Activated CD4-positive, alpha-beta T cell treated with anti-CD3 and anti-CD28 coated beads for 36 hours (primary cell): ENCODE results near the gene HDGF. TPM values are rescaled to one million over a fixed set of nuclear protein-coding genes. Genes with fewer than 3 reads are reported as not detected.
"Not testable (repeated sequence)": the region's sequence is repeated elsewhere in the genome, so short reads cannot be mapped to it uniquely, and the experiment has no call there.

Source experiments
- ATAC-seq: fragments of 200-7000 bp; cut with Tn5 transposase; one replicate; pipeline ENCODE4 v1.10.0; 2021; ENCODE audit warnings: mild to moderate bottlenecking, moderate library complexity
- CTCF ChIA-PET: fragments of 350-600 bp; sonication (Branson Sonifier 250); formaldehyde crosslinking; loops from one replicate; lab custom pipeline; 2021; ENCODE audit warnings: antibody characterized with exemption; lab: Charles Lee
- POLR2A ChIA-PET: fragments of 350-600 bp; sonication (Branson Sonifier 250); formaldehyde crosslinking; loops from one replicate; lab custom pipeline; 2021; ENCODE audit warnings: antibody characterized with exemption, inconsistent platforms; lab: Charles Lee
- DNase-seq: peaks from one replicate; pipeline ENCODE4 v3.0.0-alpha.2; 2020
- H3K27ac Mint-ChIP-seq: one replicate; pipeline ENCODE4 v1.8.0; 2021; ENCODE audit warnings: mixed read lengths
- H3K27me3 Mint-ChIP-seq: one replicate; pipeline ENCODE4 v1.8.0; 2021; ENCODE audit warnings: mixed read lengths
- H3K36me3 Mint-ChIP-seq: one replicate; pipeline ENCODE4 v1.8.0; 2021; ENCODE audit warnings: low read depth, mixed read lengths
- H3K4me1 Mint-ChIP-seq: one replicate; pipeline ENCODE4 v1.8.0; 2021; ENCODE audit warnings: mixed read lengths
- H3K4me3 Mint-ChIP-seq: one replicate; pipeline ENCODE4 v1.8.0; 2021; ENCODE audit warnings: mild to moderate bottlenecking, moderate library complexity, mixed read lengths
- H3K9me3 Mint-ChIP-seq: one replicate; pipeline ENCODE4 v1.8.0; 2021; ENCODE audit warnings: low read depth, mixed read lengths
- intact Hi-C, 2 experiments: fragments of 100-400 bp; cut with DNase I in 1 of 2; cut with micrococcal nuclease in 1 of 2; formaldehyde crosslinking; loops; one replicate each; pipeline versions ENCODE4 v1.14.2 to v1.15.1; 2022 to 2024; cut with DNase I, micrococcal nuclease
- total RNA-seq, 2 experiments: library from RNA; stranded (reverse); gene quantifications; one replicate each; pipeline ENCODE4 v1.2.3, GENCODE V29; 2021

HDGF gene
- total RNA-seq, 2 experiments from 2014 or later: 312 to 358 TPM

DNA sequence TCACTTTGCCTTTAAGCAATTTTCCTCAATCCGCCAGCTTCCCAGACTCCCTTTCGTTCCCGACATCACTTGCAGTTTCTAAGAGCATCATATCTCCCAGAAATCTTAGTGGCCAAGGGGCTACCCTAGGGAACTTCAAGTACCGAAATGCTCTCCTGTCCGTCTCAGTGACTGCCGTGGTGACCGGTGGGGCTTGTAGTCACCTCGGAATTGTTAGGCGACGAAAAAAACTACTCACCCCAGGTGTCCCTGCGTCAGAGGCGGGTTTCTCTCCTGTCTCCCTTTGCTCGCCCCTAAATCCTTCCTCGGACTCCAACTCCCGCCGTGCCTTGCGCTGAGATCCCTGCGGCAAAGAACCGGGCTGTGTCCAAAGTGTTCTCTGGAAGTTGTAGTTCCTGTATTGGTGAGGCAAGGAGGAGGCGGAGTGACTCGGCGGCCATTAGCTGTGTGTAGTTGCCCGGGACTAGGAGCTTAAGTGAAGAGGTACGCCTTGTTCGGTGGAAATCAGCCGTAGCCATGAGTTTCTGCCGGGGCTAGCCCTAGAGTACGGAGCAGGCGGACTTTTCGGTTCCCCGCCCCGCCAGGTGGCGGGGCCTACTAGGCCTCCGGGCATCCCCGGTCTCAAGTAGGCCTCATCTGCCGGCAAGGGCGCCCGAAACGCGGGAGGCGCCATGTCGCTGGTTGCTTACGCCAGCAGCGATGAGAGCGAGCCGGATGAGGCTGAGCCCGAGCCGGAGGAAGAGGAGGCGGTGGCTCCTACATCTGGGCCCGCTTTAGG lies 15.8 kb upstream of the HDGF start, which contains the start of gene PRCC:
TSS of gene PRCC (plus strand) at position 435 of the 778 bp plus-strand sequence. CDS start at position 672, 237 bp downstream.
- H3K9me3 Mint-ChIP-seq: no peaks in the 10 kb centered on the region
- no peak within 1 kb of the TSS for H3K27ac Mint-ChIP-seq
- ChIA-PET POLR2A (interaction anchor here (0.6 to 3.0 kb wide), 7 partner anchors 16 to 264 kb away, joined by 3 to 42 read pairs (median 5); partner anchors contain the start of genes HDGF, ISG20L2, METTL25B and MRPL24), CTCF (interaction anchor here (0.5 to 8.9 kb wide), 14 partner anchors 14 to 266 kb away, joined by 3 to 128 read pairs (median 4); partner anchors contain the start of genes HDGF, ISG20L2, METTL25B and MRPL24)
- peak; percentile 98 for DNase-seq
- H3K4me1 Mint-ChIP-seq: peaks cover 35% of the 10 kb centered on the region
- no peaks in the 10 kb centered on the region for H3K27me3 Mint-ChIP-seq
- H3K36me3 Mint-ChIP-seq: peaks cover 30% of the 10 kb centered on the region
- intact Hi-C loops: loop anchor here (1.0 to 10.0 kb wide), 14 partner anchors 16 to 715 kb away; partner anchors contain the start of genes HDGF (in 2 of the 2), ISG20L2 (in 2 of the 2), METTL25B (in 2 of the 2) and MRPL24 (in 2 of the 2)
- H3K4me3 Mint-ChIP-seq: no peak within 1 kb of the TSS
- peak; percentile 96 for ATAC-seq

DNA sequence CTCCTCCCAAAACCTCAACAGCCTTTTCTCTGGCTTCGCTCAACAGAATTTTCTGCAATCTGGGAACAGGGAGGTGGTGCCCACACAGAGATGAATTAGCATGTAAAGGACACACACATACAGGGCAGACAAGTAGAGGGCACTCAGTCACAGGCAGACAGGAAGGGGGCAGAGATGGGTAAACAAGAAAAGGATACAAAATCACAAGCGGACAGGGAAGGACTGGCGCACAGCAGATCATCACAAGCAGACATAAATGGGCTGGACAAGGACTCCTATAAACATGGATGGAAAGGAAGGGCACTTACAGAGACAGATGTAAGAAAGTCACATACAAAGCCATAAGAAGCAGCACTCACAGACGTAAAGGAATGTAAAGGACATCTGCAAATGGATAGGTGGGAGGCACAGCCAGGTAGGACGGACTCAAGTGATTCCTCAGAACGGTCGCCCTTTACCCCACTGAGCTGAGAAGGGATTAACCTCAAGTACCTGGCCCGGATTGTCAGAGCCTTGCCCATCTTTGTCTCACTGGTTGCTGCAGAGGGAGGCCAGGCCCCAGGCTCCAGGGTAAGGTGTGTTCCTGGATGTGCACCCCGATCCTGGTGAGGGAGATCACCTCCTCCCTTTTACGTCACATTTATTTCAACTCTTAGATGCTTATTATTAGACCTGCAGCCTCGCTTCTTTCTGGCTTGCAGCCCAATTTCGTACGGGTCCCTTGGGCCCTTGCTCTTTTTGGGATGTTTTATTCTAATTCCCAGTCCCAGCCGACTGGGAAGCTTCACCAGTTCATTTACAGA lies 15.0 kb upstream of the HDGF start:
- intact Hi-C loops: loop anchor here (1.0 to 10.0 kb wide), 14 partner anchors 15 to 714 kb away; partner anchors contain the start of genes HDGF (in 2 of the 2), ISG20L2 (in 2 of the 2), METTL25B (in 2 of the 2) and MRPL24 (in 2 of the 2)
- no peak for DNase-seq
- Mint-ChIP-seq H3K27ac (no peak overlapping the region), H3K9me3 (no peaks in the 10 kb centered on the region), H3K36me3 (peaks cover 26% of the 10 kb centered on the region), H3K27me3 (no peaks in the 10 kb centered on the region), H3K4me1 (peaks cover 32% of the 10 kb centered on the region), H3K4me3 (no peak overlapping the region)
- peak; percentile 3 for ATAC-seq
- ChIA-PET POLR2A (interaction anchor here (0.6 to 3.0 kb wide), 8 partner anchors 15 to 263 kb away, joined by 4 to 42 read pairs (median 6); partner anchors contain the start of genes HDGF, ISG20L2, METTL25B and MRPL24), CTCF (interaction anchor here (0.5 to 8.9 kb wide), 15 partner anchors 14 to 265 kb away, joined by 3 to 128 read pairs (median 3); partner anchors contain the start of genes HDGF, ISG20L2, METTL25B and MRPL24)

DNA sequence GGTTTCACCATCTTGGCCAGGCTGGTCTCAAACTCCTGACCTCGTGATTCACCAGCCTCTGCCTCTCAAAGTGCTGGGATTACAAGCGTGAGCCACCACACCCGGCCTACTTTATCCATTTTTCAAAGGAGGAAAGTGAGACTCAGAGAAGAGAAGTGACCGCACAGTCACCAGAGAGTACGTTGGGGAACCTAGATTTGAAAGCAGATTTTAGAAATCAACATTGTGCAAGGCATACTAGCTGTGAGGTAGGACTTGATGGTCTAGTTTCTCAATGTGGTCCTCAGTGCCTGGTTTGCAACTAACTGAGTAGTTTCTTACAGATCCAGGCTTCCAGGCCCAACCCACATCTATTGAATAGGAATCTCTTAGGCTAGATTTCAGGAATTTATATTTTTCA lies 14.2 kb upstream of the HDGF start:
- ChIA-PET POLR2A (interaction anchor here (0.8 to 2.2 kb wide), 3 partner anchors 14 to 75 kb away, joined by 5 to 20 read pairs (median 6); partner anchors contain the start of genes HDGF and MRPL24), CTCF (interaction anchor here (0.7 to 8.9 kb wide), 4 partner anchors 14 to 38 kb away, joined by 3 to 128 read pairs (median 11); partner anchors contain the start of genes HDGF, ISG20L2, METTL25B and MRPL24)
- intact Hi-C loops: loop anchor here (2.0 to 10.0 kb wide), 5 partner anchors 49 to 713 kb away; partner anchors contain the start of genes ETV3 (in 1 of the 2), LAMTOR2 (in 1 of the 2), SMG5 (in 1 of the 2) and UBQLN4 (in 1 of the 2)
- Mint-ChIP-seq H3K4me1 (peaks cover 24% of the 10 kb centered on the region), H3K27me3 (no peaks in the 10 kb centered on the region), H3K9me3 (no peaks in the 10 kb centered on the region), H3K27ac (no peak overlapping the region), H3K36me3 (peaks cover 19% of the 10 kb centered on the region), H3K4me3 (no peak overlapping the region)
- ATAC-seq (no peak), DNase-seq (no peak)

DNA sequence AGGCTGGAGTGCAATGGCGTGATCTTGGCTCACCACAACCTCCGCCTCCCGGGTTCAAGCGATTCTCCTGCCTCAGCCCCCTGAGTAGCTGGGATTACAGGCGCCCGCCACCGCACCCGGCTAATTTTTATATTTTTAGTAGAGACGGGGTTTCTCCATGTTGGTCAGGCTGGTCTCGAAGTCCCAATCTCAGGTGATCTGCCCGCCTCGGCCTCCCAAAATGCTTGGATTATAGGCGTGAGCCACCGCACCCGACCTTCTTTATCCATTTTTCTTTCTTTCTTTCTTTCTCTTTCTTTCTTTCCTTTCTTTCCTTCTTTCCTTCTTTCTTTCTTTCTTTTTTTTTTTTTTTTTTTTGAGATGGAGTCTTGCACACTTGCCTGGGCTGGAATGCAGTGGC lies 13.7 kb upstream of the HDGF start:
- POLR2A ChIA-PET: interaction anchor here (1.1 kb wide), 1 partner anchor 24 kb away, joined by 5 read pairs; the partner anchor contains the start of gene MRPL24
- not testable (repeated sequence) for H3K9me3 Mint-ChIP-seq, H3K27me3 Mint-ChIP-seq, H3K27ac Mint-ChIP-seq, ATAC-seq, DNase-seq, H3K4me3 Mint-ChIP-seq
- CTCF ChIA-PET: interaction anchor here (0.9 to 8.9 kb wide), 3 partner anchors 13 to 38 kb away, joined by 3 to 128 read pairs (median 6); partner anchors contain the start of genes ISG20L2, METTL25B and MRPL24
- Mint-ChIP-seq H3K4me1 (peaks cover 19% of the 10 kb centered on the region), H3K36me3 (peaks cover 14% of the 10 kb centered on the region)
- intact Hi-C loops: loop anchor here (5.0 to 10.0 kb wide), 3 partner anchors 78 to 713 kb away; partner anchors contain the start of genes ETV3 (in 1 of the 2), LAMTOR2 (in 1 of the 2) and UBQLN4 (in 1 of the 2)

DNA sequence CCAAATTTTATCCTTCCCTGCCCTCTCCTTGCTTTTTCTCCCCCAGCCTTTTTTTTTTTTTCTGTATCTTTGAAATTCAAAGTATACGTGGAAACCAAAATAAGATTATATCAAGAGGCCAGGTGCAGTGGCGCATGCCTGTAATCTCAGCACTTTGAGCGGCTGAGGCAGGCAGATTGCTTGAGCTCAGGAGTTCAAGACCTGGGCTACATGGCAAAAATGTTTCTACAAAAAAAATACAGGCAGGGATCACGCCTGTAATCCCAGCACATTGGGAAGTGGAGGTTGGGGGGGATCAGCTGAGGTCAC lies 9.3 kb upstream of the HDGF start:
- Mint-ChIP-seq H3K27ac (no peak overlapping the region), H3K27me3 (no peaks in the 10 kb centered on the region), H3K9me3 (no peaks in the 10 kb centered on the region), H3K36me3 (no peaks in the 10 kb centered on the region), H3K4me1 (peaks cover under 1% of the 10 kb centered on the region), H3K4me3 (no peak overlapping the region)
- ATAC-seq: no peak
- intact Hi-C loops: loop anchor here in 1 of 2 experiments (10.0 kb wide), 1 partner anchor 374 kb away; the partner anchor contains the start of gene ETV3
- ChIA-PET CTCF (interaction anchor here (1.0 to 1.2 kb wide), 3 partner anchors 11 to 35 kb away, joined by 4 to 5 read pairs (median 5); partner anchors contain the start of genes ISG20L2 and METTL25B), POLR2A (interaction anchor here (0.7 to 1.0 kb wide), 2 partner anchors 9 to 45 kb away, joined by 3 read pairs; no protein-coding TSS in a partner anchor)
- no peak for DNase-seq

DNA sequence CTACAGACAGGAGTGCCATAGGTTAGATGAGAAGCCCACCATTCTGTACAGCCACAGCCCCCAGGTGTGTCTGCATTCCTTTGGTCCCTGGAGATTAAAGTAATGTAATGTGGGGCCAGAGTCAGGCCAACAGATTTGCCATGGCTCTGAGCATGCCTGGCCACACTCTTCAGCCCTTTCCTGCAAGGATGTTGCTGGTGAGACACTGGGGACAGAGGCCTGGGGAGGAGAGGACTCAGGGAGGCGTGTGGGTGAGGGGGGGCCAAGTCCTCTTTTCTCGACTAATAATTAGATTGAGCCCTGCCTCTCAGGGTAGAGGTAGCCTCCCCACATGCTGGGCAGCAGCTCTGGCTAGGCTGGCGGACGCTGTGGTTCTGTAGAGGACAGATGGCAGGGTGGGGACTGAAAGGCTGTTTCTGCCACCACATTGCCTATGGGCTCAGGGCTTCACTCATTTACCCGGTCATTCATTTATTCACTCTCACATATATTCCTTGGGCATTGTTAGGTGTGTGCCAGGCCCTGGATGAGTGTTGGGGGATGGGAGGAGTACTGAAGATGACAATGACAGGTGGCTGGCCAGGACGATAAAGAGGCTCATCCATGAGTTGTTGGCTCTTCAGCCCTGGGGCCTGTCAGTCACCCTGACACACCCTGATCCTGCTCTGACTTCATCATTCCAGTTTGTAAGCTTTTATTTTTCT lies 8.8 kb upstream of the HDGF start:
- H3K27ac Mint-ChIP-seq: no peak overlapping the region
- H3K36me3 Mint-ChIP-seq: no peaks in the 10 kb centered on the region
- peaks cover 4% of the 10 kb centered on the region for H3K4me1 Mint-ChIP-seq
- DNase-seq (no peak), ATAC-seq (no peak)
- ChIA-PET CTCF (interaction anchor here (1.0 to 1.2 kb wide), 2 partner anchors 32 to 35 kb away, joined by 5 read pairs; partner anchors contain the start of genes ISG20L2 and METTL25B), POLR2A (interaction anchor here (0.7 to 1.0 kb wide), 2 partner anchors 8 to 45 kb away, joined by 3 read pairs; no protein-coding TSS in a partner anchor)
- intact Hi-C loops: loop anchor here in 1 of 2 experiments (10.0 kb wide), 1 partner anchor 375 kb away; the partner anchor contains the start of gene ETV3
- H3K9me3 Mint-ChIP-seq: no peaks in the 10 kb centered on the region
- H3K4me3 Mint-ChIP-seq: no peak overlapping the region
- no peaks in the 10 kb centered on the region for H3K27me3 Mint-ChIP-seq

DNA sequence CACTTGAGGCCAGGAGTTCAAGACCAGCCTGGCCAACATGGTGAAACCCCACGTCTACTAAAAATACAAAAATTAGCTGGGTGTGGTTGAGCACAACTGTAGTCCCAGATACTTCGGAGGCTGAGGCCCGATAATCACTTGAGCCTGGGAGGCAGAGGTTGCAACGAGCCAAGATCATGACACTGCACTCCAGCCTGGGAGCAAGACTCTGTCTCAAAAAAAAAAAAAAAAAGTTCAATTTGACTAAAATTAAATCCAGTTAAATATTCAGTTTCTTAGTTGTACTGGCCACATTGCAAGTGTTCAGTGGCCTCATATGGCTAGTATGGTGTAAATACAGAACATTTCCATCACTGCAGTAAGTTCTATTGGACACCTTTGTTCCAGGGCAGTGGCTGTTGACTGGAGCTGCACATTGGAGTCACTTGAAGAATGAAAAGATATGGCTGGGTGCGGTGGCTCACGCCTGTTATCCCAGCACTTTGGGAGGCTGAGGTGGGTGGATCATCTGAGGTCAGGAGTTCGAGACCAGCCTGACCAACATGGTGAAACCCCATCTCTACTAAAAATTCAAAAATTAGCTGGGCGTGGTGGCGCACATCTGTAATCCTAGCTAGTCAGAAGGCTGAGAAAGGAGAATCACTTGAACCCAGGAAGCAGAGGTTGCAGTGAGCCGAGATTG lies 6.2 kb upstream of the HDGF start:
- CTCF ChIA-PET, ATAC-seq, H3K27me3 Mint-ChIP-seq, H3K36me3 Mint-ChIP-seq, DNase-seq, H3K4me3 Mint-ChIP-seq, H3K9me3 Mint-ChIP-seq, H3K27ac Mint-ChIP-seq, intact Hi-C loops: not testable (repeated sequence)
- peaks cover 11% of the 10 kb centered on the region for H3K4me1 Mint-ChIP-seq
- POLR2A ChIA-PET: interaction anchor here (0.7 kb wide), 1 partner anchor 29 kb away, joined by 4 read pairs; the partner anchor contains the start of genes ISG20L2 and METTL25B

DNA sequence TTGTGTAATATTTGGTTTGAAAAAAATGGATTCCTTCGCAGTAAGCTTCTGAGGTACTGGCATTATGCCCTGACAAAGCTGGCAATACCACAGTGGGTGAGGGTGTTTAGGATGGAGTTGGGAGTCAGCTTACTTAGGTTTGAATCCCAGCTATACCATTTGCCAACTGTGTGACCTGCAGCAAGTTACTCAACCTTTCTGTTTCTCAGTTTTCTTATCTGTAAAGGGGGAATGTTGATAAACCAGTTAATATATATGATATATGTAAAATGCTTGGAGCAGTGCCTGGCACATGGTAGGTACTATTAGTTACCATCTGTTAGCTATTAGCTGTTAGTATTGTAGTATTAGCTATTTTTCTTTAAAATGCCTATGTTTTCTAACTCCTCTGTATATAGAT lies 4.9 kb upstream of the HDGF start:
- H3K27me3 Mint-ChIP-seq: no peaks in the 10 kb centered on the region
- no peak overlapping the region for H3K4me3 Mint-ChIP-seq
- CTCF ChIA-PET: interaction anchor here (1.5 to 6.3 kb wide), 3 partner anchors 16 to 67 kb away, joined by 4 to 79 read pairs (median 5); partner anchors contain the start of genes ISG20L2, METTL25B and MRPL24
- no peaks in the 10 kb centered on the region for H3K9me3 Mint-ChIP-seq
- no peak overlapping the region for H3K27ac Mint-ChIP-seq
- DNase-seq (no peak), ATAC-seq (no peak)
- H3K4me1 Mint-ChIP-seq: peaks cover 12% of the 10 kb centered on the region
- H3K36me3 Mint-ChIP-seq: no peaks in the 10 kb centered on the region
- intact Hi-C loops: no loop called here
- POLR2A ChIA-PET: interaction anchor here (0.5 kb wide), 1 partner anchor 14 kb away, joined by 4 read pairs; no protein-coding TSS in a partner anchor

DNA sequence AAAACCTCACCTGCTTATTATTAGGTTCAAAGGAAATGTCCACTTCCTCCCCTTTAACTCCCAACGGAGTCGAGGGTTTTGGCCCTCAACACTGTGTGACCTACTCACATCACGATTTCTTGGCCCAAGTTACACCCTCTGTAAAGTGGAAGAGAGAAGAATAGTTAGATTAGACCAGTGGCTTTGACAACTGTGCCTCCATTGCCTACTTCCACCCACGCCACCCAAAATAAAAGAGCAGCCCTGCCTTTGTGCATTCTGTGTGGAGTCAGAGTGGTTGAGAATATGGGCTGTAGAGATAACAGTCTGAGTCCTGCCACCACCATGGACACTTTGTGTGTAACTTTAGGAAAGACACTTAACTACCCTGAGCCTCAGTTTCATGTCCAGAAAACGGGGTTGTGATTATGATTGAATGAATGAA lies 4.1 kb upstream of the HDGF start:
- Mint-ChIP-seq H3K27me3 (no peaks in the 10 kb centered on the region), H3K9me3 (no peaks in the 10 kb centered on the region), H3K36me3 (peaks cover 4% of the 10 kb centered on the region), H3K4me1 (peaks cover 12% of the 10 kb centered on the region), H3K4me3 (no peak overlapping the region), H3K27ac (no peak overlapping the region)
- ChIA-PET POLR2A (no interaction called here), CTCF (interaction anchor here (1.5 to 6.3 kb wide), 3 partner anchors 15 to 66 kb away, joined by 4 to 79 read pairs (median 5); partner anchors contain the start of genes ISG20L2, METTL25B and MRPL24)
- DNase-seq: no peak
- intact Hi-C loops: no loop called here
- no peak for ATAC-seq
